ENCODE results near the gene CHN2.

- TF ChIP-seq POLR2A (IDR thresholded peaks at IDR 0.05; ENCODE audit: low read depth, low read length) (no peak), POLR2AphosphoS5 (IDR thresholded peaks at IDR 0.05; ENCODE audit: low read depth, low read length) (no peak), TAF1 (IDR thresholded peaks at IDR 0.05; ENCODE audit: borderline replicate concordance, low read depth, low read length) (no peak)
Measured at GRCh38 chr7:29270594-29271318, 76.2 kb downstream of the CHN2 start.

Data from GM12892 (cell line).